HG02642 (cell line): ENCODE measurements around the gene CHID1.

Experiments used
- ATAC-seq: cut with Tn5 transposase; IDR thresholded peaks from one replicate; pipeline ENCODE4 v1.9.1; 2021; ENCODE audit warnings: mild to moderate bottlenecking; ENCODE audit not compliant: unreplicated experiment, poor library complexity

CHID1 gene

GRCh38 chr11:911031-911889 is 650 bp upstream of the CHID1 start:
- ATAC-seq: peak; percentile 34

- no peak for ATAC-seq
These were observed 494 bp downstream of the CHID1 start for GRCh38 chr11:910044-910588.

GRCh38 chr11:909406-909805 is 1.2 kb downstream of the CHID1 start:
- ATAC-seq: no peak

GRCh38 chr11:908273-908672 is 2.3 kb downstream of the CHID1 start:
- ATAC-seq: no peak

DNA sequence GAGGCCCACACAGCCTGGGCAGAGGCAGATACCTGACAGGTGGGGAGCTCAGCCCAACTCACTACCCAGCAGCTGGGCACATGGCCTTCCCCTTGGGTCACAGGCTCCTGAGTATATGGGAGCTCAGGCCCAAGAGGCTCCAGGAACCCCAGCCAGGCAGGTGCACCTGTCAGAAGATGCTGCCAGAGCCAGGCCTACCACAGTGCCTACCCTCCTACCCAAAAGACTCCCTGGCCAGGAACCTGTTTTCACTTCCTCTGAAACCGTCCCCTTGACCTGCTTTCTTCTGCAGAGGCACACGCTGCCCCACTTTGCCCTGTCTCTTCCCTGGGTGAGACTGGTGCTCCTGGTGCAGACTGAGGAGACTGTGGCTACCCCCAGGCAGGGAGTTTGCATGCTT is 2.9 kb downstream of the CHID1 start:
- ATAC-seq: no peak

GRCh38 chr11:905952-906351 is 4.7 kb downstream of the CHID1 start:
- no peak for ATAC-seq

DNA sequence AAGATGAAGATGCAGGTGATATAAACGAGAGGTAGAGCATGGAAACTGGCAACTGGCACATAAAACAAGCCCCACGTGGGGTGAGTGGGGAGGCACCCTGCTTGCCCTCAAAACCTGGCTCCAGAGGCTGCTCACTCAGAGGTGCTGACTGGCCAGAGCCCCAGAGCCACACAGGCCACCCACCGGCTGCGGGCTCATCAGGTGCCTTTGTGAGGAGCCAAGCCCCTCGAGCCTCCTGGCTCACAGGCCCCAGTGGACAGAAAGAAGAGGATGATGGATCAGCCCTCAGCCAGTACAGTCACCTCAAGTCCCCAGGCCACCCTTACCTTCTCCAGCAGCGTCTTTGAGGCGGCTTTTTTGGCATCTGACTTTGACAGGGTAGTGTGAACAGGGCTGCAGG is 6.2 kb downstream of the CHID1 start:
- ATAC-seq: no peak

- ATAC-seq: no peak
These were observed 9.1 kb downstream of the CHID1 start for GRCh38 chr11:901452-902061.

DNA sequence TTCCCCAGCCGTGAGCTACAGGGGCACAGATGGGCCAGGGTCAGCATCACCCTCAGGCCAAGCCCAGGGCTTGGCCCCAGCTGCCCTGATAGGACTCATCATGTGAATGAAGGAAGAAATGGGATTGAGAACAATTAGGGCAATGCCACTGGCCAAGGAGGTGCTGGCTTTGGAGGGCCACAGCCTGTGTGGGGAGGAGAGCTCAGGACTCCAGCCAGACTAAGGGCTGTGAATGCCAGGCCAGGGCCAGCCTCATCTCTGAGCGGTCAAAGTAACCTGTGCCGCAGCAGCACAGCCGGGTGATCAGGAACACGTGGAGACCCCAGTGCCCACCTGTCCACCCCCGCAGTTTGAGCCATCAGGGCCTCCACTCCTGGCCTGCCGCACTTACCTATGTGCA is 10.1 kb downstream of the CHID1 start:
- ATAC-seq: no peak

DNA sequence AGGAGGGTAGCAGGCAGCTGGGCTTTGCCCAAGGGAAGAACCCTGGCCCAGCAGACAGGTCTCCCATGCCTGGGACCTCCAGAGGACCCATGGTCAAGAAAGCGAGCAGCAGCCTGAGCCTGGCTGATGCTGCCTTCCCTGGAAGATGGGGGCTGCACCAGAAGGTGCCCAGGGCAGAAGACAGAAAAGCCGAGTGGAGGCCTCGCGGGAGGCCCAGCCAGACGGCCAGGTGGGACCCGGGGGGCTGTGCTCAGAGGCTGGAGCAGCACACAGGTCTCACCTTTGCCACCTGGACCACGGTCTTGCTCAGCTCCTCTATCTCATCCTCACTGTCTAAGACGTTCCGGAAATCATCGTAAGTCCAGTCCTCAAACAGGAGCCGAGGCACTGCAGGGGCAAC is 10.9 kb downstream of the CHID1 start:
- ATAC-seq: no peak

DNA sequence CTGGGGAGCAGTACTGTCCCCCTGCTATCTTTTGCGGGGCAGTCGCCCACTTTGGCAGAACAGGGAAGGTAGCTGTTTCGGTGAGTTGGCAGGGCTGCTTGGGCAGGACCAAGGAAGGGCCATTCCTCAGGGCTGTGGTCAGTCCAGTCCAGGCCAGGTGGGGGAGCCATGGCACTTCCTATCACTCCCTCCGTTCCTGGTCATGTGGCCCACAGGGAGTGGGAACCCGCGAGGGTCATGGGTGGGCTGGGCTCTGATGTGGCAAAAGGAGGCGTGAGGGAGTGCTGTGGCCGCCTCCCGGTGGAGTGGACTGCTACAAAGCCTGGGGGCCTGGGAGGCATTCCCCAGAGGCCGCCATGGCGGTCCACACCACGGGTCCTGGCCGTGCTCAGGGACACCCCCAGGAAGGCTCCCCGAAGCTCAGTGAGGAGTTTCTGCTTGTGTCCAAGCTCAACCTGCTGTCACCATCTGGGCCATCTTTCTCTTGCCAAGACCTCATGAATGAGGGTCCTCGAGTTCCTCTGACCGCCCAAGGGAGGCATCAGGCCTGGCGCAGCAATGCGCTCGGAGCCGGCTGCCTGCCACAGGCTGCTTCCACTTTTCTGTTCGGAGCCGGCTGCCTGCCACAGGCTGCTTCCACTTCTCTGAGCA is 11.9 kb downstream of the CHID1 start:
- ATAC-seq: no peak

DNA sequence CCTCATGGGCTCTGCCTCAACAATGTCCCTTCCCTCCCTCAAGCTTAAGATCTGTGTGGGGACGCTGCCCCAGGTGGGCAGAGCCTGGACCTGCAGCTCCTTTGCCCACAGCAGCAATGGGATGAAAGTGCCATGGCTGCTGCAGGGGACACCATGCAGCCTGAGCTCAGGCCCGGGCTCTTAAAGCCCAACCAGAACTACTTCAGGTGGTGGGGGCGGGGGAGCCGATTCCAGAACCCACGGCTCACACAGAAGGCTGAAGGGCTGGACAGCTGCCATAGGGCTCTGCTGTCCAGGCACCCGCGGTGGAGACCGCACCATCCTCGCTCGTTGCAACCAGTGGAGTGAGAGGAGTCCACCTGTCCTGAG is 12.5 kb downstream of the CHID1 start:
- no peak for ATAC-seq

DNA sequence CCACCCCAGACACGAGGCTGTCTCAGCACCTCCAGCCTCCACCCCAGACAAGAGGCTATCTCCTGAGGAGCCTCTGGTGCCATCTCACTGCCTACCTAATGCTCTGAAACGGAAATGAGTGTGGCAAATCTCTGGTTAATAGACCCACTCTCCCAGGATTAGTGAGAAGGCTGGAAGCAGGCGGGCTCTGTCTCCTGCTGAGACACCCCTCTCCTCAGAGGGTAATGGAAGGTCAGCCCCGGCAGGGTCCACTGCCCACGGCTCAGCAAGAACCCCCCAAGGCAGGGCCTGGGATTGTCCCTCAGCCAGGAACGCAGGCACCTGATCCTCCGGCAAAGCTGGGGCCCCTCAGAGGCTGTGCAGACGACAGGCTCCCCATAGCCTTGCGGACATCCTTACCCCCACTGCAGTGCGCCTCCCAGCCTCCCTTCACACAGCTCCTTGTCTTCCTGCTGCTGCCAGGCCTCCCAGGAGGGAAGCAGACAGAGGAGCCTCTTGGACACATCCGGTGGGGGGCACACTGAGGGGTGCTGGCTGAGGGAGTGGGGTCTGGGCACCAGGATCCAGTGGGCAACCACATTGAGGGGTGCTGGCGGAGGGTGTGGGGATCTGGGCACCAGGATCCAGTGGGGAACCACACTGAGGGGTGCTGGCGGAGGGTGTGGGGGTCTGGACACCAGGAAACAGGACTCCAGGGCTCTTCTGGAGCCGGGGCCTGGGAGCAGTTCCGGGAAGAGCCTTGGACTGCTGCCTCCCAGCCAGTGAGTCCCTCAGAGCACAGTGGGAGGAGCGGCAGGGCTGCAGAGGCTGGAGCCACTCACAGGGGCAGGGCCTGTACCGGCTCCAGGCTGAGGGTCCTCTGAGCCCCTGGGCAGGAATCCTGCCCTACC is 13.1 kb downstream of the CHID1 start:
- no peak for ATAC-seq

GRCh38 chr11:895331-896110 is 15.1 kb downstream of the CHID1 start:
- ATAC-seq: no peak

DNA sequence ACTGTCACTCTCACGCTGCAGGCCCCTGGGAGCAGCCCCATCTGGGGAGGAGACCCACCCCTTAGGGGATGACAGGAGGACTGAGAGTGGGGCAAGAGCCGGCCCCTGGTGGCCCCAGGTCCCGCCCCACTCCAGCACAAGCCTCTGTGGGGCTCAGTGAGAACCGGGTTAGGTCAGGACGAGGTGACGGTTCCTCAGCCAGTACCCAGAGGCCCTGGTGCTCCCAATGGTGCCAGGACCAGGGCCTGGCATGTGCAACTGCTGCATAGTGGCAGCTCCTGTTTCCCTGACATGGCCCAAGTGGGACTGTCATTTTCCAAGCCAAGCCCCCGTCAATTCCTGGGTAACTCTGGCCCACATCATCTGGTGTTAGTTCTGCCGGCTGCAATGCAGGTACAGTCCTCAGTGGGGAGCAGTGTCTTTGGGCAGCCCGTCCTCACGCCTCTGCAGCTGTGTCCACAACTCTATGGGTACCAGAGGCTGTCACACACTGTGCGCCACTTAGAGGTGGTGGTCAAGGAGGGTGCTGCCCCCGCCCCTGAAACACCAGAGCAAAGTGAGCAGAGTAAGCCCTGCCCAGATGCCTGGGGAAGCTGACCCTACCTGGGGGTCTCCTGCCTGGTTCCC is 15.9 kb downstream of the CHID1 start:
- no peak for ATAC-seq

- ATAC-seq: no peak
These were observed 17.5 kb downstream of the CHID1 start for GRCh38 chr11:893008-893654.

GRCh38 chr11:890794-891540 is 19.6 kb downstream of the CHID1 start:
- no peak for ATAC-seq
